Measurements from ENCODE around the gene RAB14. TPM values are rescaled to one million over a fixed set of nuclear protein-coding genes. Genes with fewer than 3 reads are reported as not detected.

The RAB14 gene
- total RNA-seq, 1 experiment from 2014 or later = 82.6 TPM

GRCh38 chr9:121221664-121222055 is 20.0 kb upstream of the RAB14 start:
- CTCF ChIA-PET = interaction anchor here (0.7 kb wide), 1 partner anchor 123 kb away, joined by 3 read pairs; no protein-coding TSS in a partner anchor

GRCh38 chr9:121220996-121221663 is 19.5 kb upstream of the RAB14 start:
- Histone ChIP-seq H3K9me3 (ENCODE audit: insufficient read depth, low read depth) (no peaks in the 10 kb centered on the region), H3F3A (ENCODE audit: insufficient read depth, low read depth) (peaks cover 14% of the 10 kb centered on the region; the same call in 1 of the 2 replicates), H3K79me2 (ENCODE audit: low read depth) (no peaks in the 10 kb centered on the region), H3K36me3 (ENCODE audit: low read depth) (no peaks in the 10 kb centered on the region), H2AFZ (no peak overlapping the region), H3K4me2 (no peak overlapping the region), H3K27ac (no peak overlapping the region), H3K4me3 (no peak overlapping the region), H3K9me2 (ENCODE audit: insufficient read depth) (no peaks in the 10 kb centered on the region), H3K4me1 (replicated peaks; ENCODE audit: insufficient read depth) (peaks cover 14% of the 10 kb centered on the region), H3K27me3 (ENCODE audit: insufficient read depth, low read depth) (no peaks in the 10 kb centered on the region), H4K20me1 (ENCODE audit: insufficient read depth) (no peaks in the 10 kb centered on the region)
- ChIA-PET POLR2A (ENCODE audit: unreplicated experiment) (no interaction called here), CTCF (interaction anchor here (0.7 kb wide), 1 partner anchor 123 kb away, joined by 3 read pairs; no protein-coding TSS in a partner anchor)
- BruUV-seq (replicated peaks) = no TSS peak
- intact Hi-C loops (cut with micrococcal nuclease; ENCODE audit: unreplicated experiment) = no loop called here
- TF ChIP-seq CTCF (conservative IDR thresholded peaks at IDR 0.05) (no peak), EZH2 (IDR thresholded peaks at IDR 0.05; ENCODE audit: low read depth) (no peak)
- DNase-seq = no peak

More at GRCh38 chr9:121221664-121222055, 20.0 kb upstream of the RAB14 start:
- peaks cover 19% of the 10 kb centered on the region for H3K4me1 ChIP-seq (replicated peaks; ENCODE audit: insufficient read depth)
- BruUV-seq (replicated peaks) = no TSS peak
- no peak overlapping the region for H3K4me3 ChIP-seq
- no peaks in the 10 kb centered on the region for H3K9me2 ChIP-seq (ENCODE audit: insufficient read depth)
- no peaks in the 10 kb centered on the region for H3K79me2 ChIP-seq (ENCODE audit: low read depth)
- H3K36me3 ChIP-seq (ENCODE audit: low read depth) = no peaks in the 10 kb centered on the region
- H3K27me3 ChIP-seq (ENCODE audit: insufficient read depth, low read depth) = no peaks in the 10 kb centered on the region
- peaks cover 14% of the 10 kb centered on the region; the same call in 1 of the 2 replicates for H3F3A ChIP-seq (ENCODE audit: insufficient read depth, low read depth)
- H3K4me2 ChIP-seq = no peak overlapping the region
- POLR2A ChIA-PET (ENCODE audit: unreplicated experiment) = no interaction called here
- TF ChIP-seq EZH2 (IDR thresholded peaks at IDR 0.05; ENCODE audit: low read depth) (no peak), CTCF (conservative IDR thresholded peaks at IDR 0.05) (no peak)
- H4K20me1 ChIP-seq (ENCODE audit: insufficient read depth) = no peaks in the 10 kb centered on the region
- no peak overlapping the region for H2AFZ ChIP-seq
- no peaks in the 10 kb centered on the region for H3K9me3 ChIP-seq (ENCODE audit: insufficient read depth, low read depth)
- no peak for DNase-seq
- H3K27ac ChIP-seq = no peak overlapping the region
- intact Hi-C loops (cut with micrococcal nuclease; ENCODE audit: unreplicated experiment) = no loop called here

- H3K9me3 ChIP-seq (ENCODE audit: insufficient read depth, low read depth) = no peaks in the 10 kb centered on the region
- H2AFZ ChIP-seq = no peak overlapping the region
- TF ChIP-seq CTCF (conservative IDR thresholded peaks at IDR 0.05) = no peak
- no peak for TF ChIP-seq EZH2 (IDR thresholded peaks at IDR 0.05; ENCODE audit: low read depth)
- no TSS peak for BruUV-seq (replicated peaks)
- no peaks in the 10 kb centered on the region for H3K36me3 ChIP-seq (ENCODE audit: low read depth)
- no peak overlapping the region for H3K4me3 ChIP-seq
- H3K79me2 ChIP-seq (ENCODE audit: low read depth) = no peaks in the 10 kb centered on the region
- ChIA-PET POLR2A (ENCODE audit: unreplicated experiment) (no interaction called here), CTCF (no interaction called here)
- no peaks in the 10 kb centered on the region for H3K27me3 ChIP-seq (ENCODE audit: insufficient read depth, low read depth)
- no peaks in the 10 kb centered on the region for H3K4me1 ChIP-seq (replicated peaks; ENCODE audit: insufficient read depth)
- H3K9me2 ChIP-seq (ENCODE audit: insufficient read depth) = no peaks in the 10 kb centered on the region
- H3K4me2 ChIP-seq = no peak overlapping the region
- no peak overlapping the region for H3K27ac ChIP-seq
- H4K20me1 ChIP-seq (ENCODE audit: insufficient read depth) = no peaks in the 10 kb centered on the region
- intact Hi-C loops (cut with micrococcal nuclease; ENCODE audit: unreplicated experiment) = no loop called here
- DNase-seq = no peak
- H3F3A ChIP-seq (ENCODE audit: insufficient read depth, low read depth) = no peaks in the 10 kb centered on the region
Measured at GRCh38 chr9:121219530-121219929, 17.9 kb upstream of the RAB14 start.
